ENCODE data around the gene FOXJ3.
A peak's percentile ranks its signal among the peaks of the same experiment; 100 is the strongest.

The FOXJ3 gene

DNA sequence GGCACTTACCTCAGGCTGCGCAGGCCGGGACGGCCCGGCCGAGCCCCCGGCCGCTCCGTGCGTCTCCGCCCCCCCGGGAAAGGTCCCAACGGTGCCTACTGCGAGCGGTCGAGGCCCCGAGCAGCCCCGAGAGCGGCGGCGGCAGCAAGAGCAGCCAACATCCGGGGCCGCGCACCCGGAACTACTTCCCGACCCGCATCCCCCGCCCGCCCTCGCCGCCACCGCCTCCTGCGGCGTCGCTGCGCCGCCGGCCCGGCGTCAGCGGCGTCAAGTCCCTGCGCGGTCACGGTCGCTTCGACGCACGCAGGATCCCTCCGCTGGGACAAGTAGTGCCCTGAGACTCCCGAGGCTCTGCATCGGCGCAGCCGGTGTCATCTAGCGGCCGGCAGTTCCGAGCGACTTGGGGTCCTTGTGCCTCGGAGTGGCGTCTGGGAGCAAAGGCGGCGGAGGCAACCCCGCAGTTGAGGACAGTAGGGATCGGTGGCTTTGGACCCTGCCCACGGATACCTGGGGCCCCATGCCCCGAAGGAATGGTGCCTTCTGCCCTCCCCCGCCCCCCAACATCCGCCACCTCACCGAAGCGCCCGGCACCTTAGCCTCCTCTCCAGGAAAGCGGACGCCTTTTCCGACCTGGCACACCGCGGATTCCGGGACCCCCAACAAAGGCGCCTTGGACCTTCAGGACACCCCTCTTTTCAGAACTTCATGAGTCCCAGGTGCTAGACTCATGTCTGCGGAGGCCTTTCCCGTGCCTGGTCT is at the start of gene FOXJ3:
Gene FOXJ3, minus strand, starts transcription at position 186 of the 759 bp plus-strand sequence. CDS start 24,142 bp downstream, outside the sequence.
- DNase-seq (peak; percentile 94), ATAC-seq (peak; percentile 94)

DNA sequence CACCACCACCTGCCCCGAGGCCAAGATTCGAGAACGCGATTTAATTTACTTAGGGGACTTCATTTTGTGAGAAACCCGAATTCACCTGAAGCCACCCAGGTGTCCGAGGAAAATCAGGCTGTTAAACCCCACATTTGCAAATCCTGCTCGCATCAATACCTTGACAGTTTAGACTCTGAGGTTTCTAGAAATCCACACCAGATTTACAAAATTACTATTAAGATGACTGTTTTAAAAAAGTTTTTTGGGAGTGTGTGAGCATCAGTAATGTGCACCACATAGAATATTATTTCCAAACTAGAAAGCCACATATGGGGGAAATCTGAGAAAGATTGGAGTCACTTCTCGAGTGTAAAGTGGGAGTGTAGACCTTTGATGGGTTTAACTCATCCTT is 46.2 kb upstream of the FOXJ3 start:
- ATAC-seq (no peak), DNase-seq (no peak)

GRCh38 chr1:42380586-42381279 is 45.7 kb upstream of the FOXJ3 start, which contains the start of gene RIMKLA:
TSS of gene RIMKLA (plus strand) at chr1:42380792. CDS start at chr1:42380935, 143 bp downstream.
- peak; percentile 93 for ATAC-seq
- DNase-seq, result peak; percentile 68

DNA sequence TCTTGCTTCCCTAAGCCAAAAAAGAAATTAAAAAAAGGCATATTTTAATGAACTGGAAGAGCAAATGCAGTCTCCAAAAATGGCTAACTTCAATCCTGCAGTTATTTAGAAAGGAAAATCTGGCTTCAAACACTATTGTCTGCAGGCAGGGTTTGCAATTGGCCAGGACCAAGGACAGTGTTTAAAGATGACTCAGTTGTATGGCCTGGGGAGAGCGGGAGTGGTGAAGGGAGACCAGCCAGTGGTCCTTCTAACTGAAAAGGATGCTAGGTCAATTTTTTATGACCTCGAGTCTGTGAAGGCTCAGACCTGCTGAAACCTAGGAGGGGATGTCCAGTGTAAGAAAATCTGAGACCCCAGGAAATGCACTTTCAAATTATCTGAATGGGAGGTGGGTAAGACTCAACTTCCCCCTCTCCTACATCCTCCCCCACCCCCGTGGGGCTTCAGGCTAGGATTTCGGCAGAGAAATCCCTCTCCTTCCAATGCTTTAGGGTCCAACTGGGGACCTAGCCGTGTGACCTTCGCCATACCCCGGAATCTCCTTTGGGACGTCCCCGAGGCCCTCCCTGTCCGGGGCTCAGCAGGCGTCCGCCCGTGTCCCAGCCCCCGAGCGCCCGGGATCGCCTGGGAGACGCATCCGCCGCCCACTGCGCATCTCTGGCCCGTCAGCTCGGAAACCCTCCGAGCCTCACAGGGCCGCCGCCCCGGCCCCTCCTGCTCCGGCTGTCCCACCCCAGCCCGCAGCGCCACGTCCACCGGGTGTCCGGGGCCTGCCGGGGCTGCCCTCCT is 45.0 kb upstream of the FOXJ3 start:
- peak; percentile 73 for ATAC-seq
- peak; percentile 6 for DNase-seq

DNA sequence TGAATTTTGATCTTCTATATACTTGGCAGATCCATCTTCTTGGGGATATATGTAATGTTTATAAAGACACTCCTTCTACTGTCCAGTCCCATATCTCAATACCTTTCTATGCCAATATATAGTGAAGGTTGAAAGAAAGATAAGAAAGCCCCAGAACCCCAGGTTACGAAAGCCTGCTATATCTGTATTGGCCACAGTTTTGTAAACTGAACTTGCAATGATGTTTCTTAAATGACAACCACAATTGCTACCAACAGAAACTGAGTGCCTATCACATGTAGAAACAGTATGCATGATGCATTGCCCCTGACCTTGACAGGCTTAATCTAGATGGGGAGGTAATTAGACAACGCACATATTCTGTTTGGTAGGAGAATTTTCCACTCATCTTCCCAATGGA is 37.8 kb upstream of the FOXJ3 start:
- no peak for DNase-seq
- ATAC-seq, result no peak

- ATAC-seq (no peak), DNase-seq (no peak)
Observed at GRCh38 chr1:42370876-42371549, 36.0 kb upstream of the FOXJ3 start.

GRCh38 chr1:42369471-42369870 is 34.4 kb upstream of the FOXJ3 start:
- no peak for DNase-seq
- no peak for ATAC-seq

- no peak for ATAC-seq
- no peak for DNase-seq
Observed at GRCh38 chr1:42368096-42368795, 33.2 kb upstream of the FOXJ3 start.

- DNase-seq (no peak), ATAC-seq (no peak)
Observed at GRCh38 chr1:42365118-42365517, 30.1 kb upstream of the FOXJ3 start.

DNA sequence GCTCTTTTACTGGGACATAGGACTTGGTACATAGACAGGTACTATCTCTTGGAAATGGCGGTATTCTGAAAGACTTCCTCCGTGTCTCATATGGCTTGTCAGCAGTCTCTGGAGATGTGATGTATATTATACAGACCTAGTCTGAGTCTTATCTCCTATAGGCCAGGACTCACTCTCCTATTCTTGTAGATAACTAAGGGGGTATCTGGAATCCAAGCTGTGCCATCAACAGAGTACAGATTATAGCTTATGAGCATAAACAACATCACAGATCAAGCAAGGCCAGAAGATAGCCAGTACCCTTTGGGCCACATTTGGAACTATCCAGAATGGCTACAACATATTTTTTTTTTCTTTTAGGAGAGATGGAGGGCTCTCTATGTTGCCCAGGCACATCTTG is 29.5 kb upstream of the FOXJ3 start:
- DNase-seq, result no peak
- no peak for ATAC-seq

DNA sequence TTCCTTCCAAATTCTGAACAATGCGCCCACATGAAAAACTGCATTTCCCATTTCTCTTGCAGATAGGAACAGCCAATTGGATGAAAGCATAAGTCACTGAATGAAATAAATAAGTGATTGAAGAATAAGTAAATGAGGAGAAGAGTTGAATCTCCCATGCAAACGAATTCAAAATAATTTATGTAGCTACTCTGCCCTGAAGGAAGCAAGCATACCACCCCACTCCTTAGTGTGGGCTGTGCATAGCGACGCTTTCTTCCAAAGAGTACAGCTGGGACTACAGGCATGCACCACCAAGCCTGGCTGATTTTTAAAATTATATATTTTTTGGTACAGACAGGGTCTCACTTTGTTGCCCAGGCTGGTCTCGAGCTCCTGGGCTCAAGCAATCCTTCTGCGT is 29.1 kb upstream of the FOXJ3 start:
- no peak for DNase-seq
- ATAC-seq, result no peak

DNA sequence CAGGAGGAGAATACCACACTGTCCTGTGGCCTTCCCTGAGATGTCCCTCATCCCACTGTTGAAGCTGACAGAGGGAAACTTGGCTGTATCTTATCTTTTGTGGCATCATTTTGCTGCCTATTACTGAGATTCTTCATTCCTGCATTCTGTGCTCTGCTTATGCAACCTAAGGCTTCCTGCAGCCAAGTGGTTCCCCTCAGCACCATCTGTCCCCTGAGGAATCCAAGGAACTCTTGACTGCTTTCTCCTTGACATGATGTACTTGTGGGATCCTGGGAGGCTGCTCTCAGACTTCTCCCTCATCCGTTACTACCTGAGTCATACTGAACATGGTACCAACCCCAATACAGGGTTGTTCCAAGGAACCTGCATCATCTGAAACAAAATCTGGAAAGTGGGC is 24.4 kb upstream of the FOXJ3 start:
- DNase-seq, result no peak

DNA sequence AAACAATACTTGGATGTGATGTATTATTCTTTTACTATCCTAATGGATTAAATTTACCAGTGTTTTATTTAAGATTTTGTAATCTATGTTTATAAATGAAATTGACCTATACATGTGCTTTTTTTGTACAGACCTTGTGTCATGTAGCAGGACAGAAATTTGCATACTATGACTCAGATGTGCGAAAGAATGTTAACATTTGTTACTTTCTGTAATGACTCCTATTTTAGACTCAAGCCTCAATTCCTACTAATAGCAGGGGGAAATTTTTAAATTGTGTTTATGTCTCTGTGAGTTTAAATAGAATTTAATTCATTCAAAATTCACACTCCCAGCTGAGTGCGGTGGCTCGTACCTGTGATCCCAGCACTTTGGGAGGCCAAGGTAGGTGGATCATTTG is 23.8 kb upstream of the FOXJ3 start:
- DNase-seq (no peak), ATAC-seq (peak; percentile 49)

More for the DNA sequence above, 24.4 kb upstream of the FOXJ3 start:
- no peak for ATAC-seq

DNA sequence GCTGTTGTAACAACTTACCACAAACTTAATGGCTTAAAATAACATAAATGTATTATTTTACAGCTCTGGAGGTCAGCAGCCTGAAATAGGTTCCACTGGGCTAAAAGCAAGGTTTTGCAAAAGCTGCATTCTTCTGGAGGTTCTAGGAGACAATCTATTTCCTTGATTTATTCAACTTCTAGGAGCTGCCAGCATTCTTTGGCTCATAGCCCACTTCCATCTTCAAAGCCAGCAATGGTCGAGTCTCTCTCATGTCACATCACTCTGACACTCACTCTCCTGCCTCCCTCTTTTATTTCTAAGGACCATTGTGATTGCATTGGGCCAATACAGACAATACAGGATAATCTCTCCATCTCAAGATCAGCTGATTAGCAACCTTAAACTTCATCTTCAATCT is 15.1 kb upstream of the FOXJ3 start:
- DNase-seq (no peak), ATAC-seq (no peak)

GRCh38 chr1:42348498-42348897 is 13.5 kb upstream of the FOXJ3 start:
- ATAC-seq (no peak), DNase-seq (no peak)

- no peak for DNase-seq
- no peak for ATAC-seq
Observed at GRCh38 chr1:42343049-42343448, 8.0 kb upstream of the FOXJ3 start.

DNA sequence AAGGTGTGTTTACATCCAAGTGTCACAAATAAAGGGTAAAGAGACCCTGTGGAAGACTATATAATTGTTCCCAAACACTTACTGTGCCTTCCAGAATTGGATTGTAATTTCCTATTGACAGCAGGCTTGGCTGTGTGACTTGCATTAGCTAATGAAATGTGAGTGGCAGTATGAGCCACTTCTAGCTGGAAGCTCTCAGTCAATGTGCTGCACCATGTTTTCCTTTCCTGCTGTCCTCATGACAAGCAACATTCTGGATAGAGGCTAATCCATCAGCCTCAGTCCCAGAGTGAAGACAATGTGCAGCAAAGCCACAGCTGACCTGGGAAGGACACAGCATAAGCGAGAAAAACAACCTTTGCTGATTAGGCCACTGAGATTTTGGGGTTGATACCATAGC is 5.9 kb upstream of the FOXJ3 start:
- ATAC-seq, result no peak

DNA sequence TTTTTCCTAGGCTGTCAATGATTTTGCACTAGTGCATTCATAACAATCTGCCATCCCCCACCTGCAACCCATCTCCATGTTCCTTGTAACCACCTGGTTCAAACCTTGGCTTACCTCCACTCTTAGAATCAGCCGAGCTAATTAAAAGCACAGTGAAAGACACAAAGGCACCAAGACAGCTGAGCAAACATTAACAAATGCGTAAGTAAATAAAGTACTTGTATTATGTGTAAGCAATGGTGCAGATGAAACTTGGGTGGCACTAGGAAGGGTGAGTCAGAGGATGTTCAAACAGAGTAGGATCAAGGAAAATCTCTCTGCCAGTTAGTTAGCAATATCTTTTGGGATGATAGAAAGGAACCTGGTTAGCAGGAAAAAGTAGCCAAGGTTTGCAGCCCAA is 5.1 kb upstream of the FOXJ3 start:
- ATAC-seq (no peak), DNase-seq (no peak)

More for the DNA sequence above, 5.9 kb upstream of the FOXJ3 start:
- no peak for DNase-seq

GRCh38 chr1:42336978-42337377 is 1.9 kb upstream of the FOXJ3 start:
- no peak for ATAC-seq
- no peak for DNase-seq

DNA sequence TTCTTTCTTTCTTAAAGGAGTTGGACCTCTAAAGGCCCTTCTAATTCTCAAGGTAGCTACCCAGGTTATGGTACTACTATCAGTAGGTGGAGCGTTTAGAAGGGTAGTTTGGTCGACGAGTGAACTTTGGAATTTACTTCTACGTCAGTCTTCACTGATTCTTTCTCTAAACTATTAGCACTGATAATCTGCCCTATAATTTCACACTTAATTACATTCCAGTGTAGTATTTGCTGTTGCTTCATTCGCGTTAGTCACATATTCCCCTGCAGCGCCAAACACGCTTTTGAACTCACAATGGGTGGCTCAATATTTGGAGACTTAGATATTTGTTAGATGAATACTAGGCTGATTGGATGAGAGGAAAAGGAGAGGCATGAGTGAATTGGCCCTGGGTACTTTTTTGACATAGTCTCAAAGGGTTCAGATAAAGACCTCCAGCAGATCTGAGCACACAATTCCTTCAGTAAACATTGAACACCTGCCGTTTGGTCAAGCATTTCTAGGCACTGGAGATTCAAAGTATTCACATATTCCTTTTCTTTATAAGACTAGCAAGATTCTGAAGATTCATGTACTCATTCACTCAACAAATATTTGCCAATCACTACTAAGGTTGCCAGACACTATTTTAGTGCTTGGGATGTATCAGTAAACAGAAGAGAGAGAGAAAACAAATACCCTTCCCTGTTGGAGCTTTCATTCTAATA is 929 bp upstream of the FOXJ3 start:
- DNase-seq, result no peak
- no peak for ATAC-seq

All from stimulated activated naive CD8-positive, alpha-beta T cell treated with anti-CD3 and anti-CD28 coated beads, Interleukin-15, Interleukin-2, amounts not matched to agents 100 U/mL and 50 U/mL, for 24 hours (primary cell).